ENCODE results near the gene RNF183. TPM values are rescaled to one million over a fixed set of nuclear protein-coding genes. Genes with fewer than 3 reads are reported as not detected.

RNF183 gene
- total and polyA plus RNA-seq, 2 donors from 2014 or later, result 3.6 to 8.1 TPM

- Histone ChIP-seq H3K9me3 (ENCODE audit: control insufficient read depth in 2 of 3, insufficient read depth in 1 of 3, low read length in 3 of 3) (no peaks in the 10 kb centered on the region), H3K4me3 (ENCODE audit: low read length in 3 of 3) (no peak overlapping the region), H3K4me1 (ENCODE audit: control insufficient read depth in 2 of 3, insufficient read depth in 2 of 3, low read depth in 1 of 3, low read length in 3 of 3) (no peaks in the 10 kb centered on the region), H3K36me3 (ENCODE audit: control insufficient read depth in 2 of 3, insufficient read depth in 3 of 3, low read length in 3 of 3) (peaks cover 0 to 3% (median 2%) of the 10 kb centered on the region in 3 donors), H3K9ac (ENCODE audit: low read length in 3 of 3) (no peak overlapping the region), H3K27ac (ENCODE audit: low read depth in 2 of 2, low read length in 2 of 2) (no peak overlapping the region), H3K27me3 (ENCODE audit: control insufficient read depth, insufficient read depth, low read length) (no peaks in the 10 kb centered on the region)
- no peak for DNase-seq
- intact Hi-C loops (cut with DNase I), result no loop called here
- no peak for FAIRE-seq
- TF ChIP-seq CTCF (IDR thresholded peaks at IDR 0.05; ENCODE audit: borderline replicate concordance, extremely low read depth, insufficient read depth), result no peak
These were observed 23.1 kb upstream of the RNF183 start for GRCh38 chr9:113326230-113326629.

GRCh38 chr9:113322671-113323070, 19.5 kb upstream of the RNF183 start:
- H3K27me3 ChIP-seq (ENCODE audit: control insufficient read depth, insufficient read depth, low read length), result no peaks in the 10 kb centered on the region
- intact Hi-C loops (cut with DNase I), result no loop called here
- no peak overlapping the region for H3K27ac ChIP-seq (ENCODE audit: low read depth in 2 of 2, low read length in 2 of 2)
- no peaks in the 10 kb centered on the region for H3K4me1 ChIP-seq (ENCODE audit: control insufficient read depth in 2 of 3, insufficient read depth in 2 of 3, low read depth in 1 of 3, low read length in 3 of 3)
- no peaks in the 10 kb centered on the region for H3K9me3 ChIP-seq (ENCODE audit: control insufficient read depth in 2 of 3, insufficient read depth in 1 of 3, low read length in 3 of 3)
- H3K9ac ChIP-seq (ENCODE audit: low read length in 3 of 3), result no peak overlapping the region
- FAIRE-seq (no peak), DNase-seq (no peak)
- H3K4me3 ChIP-seq (ENCODE audit: low read length in 3 of 3), result no peak overlapping the region
- no peak for TF ChIP-seq CTCF (IDR thresholded peaks at IDR 0.05; ENCODE audit: borderline replicate concordance, extremely low read depth, insufficient read depth)
- peaks cover 2 to 27% (median 3%) of the 10 kb centered on the region in 3 donors for H3K36me3 ChIP-seq (ENCODE audit: control insufficient read depth in 2 of 3, insufficient read depth in 3 of 3, low read length in 3 of 3)

GRCh38 chr9:113320051-113320450, 16.9 kb upstream of the RNF183 start:
- FAIRE-seq (no peak), DNase-seq (no peak)
- no peaks in the 10 kb centered on the region for H3K9me3 ChIP-seq (ENCODE audit: control insufficient read depth in 2 of 3, insufficient read depth in 1 of 3, low read length in 3 of 3)
- intact Hi-C loops (cut with DNase I), result no loop called here
- peaks cover 2 to 27% (median 3%) of the 10 kb centered on the region in 3 donors for H3K36me3 ChIP-seq (ENCODE audit: control insufficient read depth in 2 of 3, insufficient read depth in 3 of 3, low read length in 3 of 3)
- H3K9ac ChIP-seq (ENCODE audit: low read length in 3 of 3), result no peak overlapping the region
- H3K27me3 ChIP-seq (ENCODE audit: control insufficient read depth, insufficient read depth, low read length), result no peaks in the 10 kb centered on the region
- TF ChIP-seq CTCF (IDR thresholded peaks at IDR 0.05; ENCODE audit: borderline replicate concordance, extremely low read depth, insufficient read depth), result no peak
- H3K27ac ChIP-seq (ENCODE audit: low read depth in 2 of 2, low read length in 2 of 2), result no peak overlapping the region
- H3K4me3 ChIP-seq (ENCODE audit: low read length in 3 of 3), result no peak overlapping the region
- no peaks in the 10 kb centered on the region for H3K4me1 ChIP-seq (ENCODE audit: control insufficient read depth in 2 of 3, insufficient read depth in 2 of 3, low read depth in 1 of 3, low read length in 3 of 3)

- H3K36me3 ChIP-seq (ENCODE audit: control insufficient read depth in 2 of 3, insufficient read depth in 3 of 3, low read length in 3 of 3), result peaks cover 2 to 27% (median 3%) of the 10 kb centered on the region in 3 donors
- no peaks in the 10 kb centered on the region for H3K27me3 ChIP-seq (ENCODE audit: control insufficient read depth, insufficient read depth, low read length)
- FAIRE-seq (no peak), DNase-seq (no peak)
- no peaks in the 10 kb centered on the region for H3K9me3 ChIP-seq (ENCODE audit: control insufficient read depth in 2 of 3, insufficient read depth in 1 of 3, low read length in 3 of 3)
- H3K4me1 ChIP-seq (ENCODE audit: control insufficient read depth in 2 of 3, insufficient read depth in 2 of 3, low read depth in 1 of 3, low read length in 3 of 3), result no peaks in the 10 kb centered on the region
- intact Hi-C loops (cut with DNase I), result no loop called here
- H3K9ac ChIP-seq (ENCODE audit: low read length in 3 of 3), result no peak overlapping the region
- no peak overlapping the region for H3K4me3 ChIP-seq (ENCODE audit: low read length in 3 of 3)
- TF ChIP-seq CTCF (IDR thresholded peaks at IDR 0.05; ENCODE audit: borderline replicate concordance, extremely low read depth, insufficient read depth), result no peak
- no peak overlapping the region for H3K27ac ChIP-seq (ENCODE audit: low read depth in 2 of 2, low read length in 2 of 2)
These were observed 15.9 kb upstream of the RNF183 start for GRCh38 chr9:113319054-113319453.

Measured in kidney (tissue), 14 donors.